PC-3 (cell line): ENCODE data around the gene NTN1.

Source experiments
- EZH2 ChIP-seq: fragments of 300-600 bp; sonication (generic); IDR thresholded peaks from one replicate; pipeline ENCODE4 v1.6.1; 2017; ENCODE audit warnings: antibody characterized with exemption, mild to moderate bottlenecking, low read length; ENCODE audit not compliant: unreplicated experiment
- EZH2phosphoT487 ChIP-seq: fragments of 300-600 bp; sonication (generic); IDR thresholded peaks from 2 replicates; pipeline ENCODE4 v1.6.1; 2018; ENCODE audit warnings: mild to moderate bottlenecking, antibody characterized with exemption, low read length, borderline replicate concordance
- TF ChIP-seq, protein P1 (sequence below): fragments of 300-600 bp; sonication (generic); conservative IDR thresholded peaks from 2 replicates; pipeline ENCODE4 v1.5.1; 2017; ENCODE audit warnings: antibody characterized with exemption, low read depth, mild to moderate bottlenecking, low read length

DNA sequence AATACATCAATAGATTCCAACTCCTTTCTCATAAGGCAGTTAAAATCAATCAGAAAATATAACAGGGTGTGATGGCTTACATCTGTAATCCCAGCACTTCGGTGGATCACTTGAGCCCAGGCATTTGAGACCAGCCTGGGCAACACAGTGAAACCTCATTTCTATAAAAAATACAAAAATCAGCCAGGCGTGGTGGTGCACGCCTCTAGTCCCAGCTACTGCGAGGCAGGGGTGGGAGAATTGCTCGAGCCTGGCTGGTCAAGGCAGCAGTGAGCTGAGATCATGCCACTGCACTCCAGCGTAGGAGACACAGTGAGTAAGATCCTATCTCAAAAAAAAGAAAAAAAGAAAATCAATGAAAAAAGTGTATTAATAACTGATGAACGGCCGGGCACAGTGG, 258.6 kb downstream of the NTN1 start:
- TF ChIP-seq, protein P1, sequence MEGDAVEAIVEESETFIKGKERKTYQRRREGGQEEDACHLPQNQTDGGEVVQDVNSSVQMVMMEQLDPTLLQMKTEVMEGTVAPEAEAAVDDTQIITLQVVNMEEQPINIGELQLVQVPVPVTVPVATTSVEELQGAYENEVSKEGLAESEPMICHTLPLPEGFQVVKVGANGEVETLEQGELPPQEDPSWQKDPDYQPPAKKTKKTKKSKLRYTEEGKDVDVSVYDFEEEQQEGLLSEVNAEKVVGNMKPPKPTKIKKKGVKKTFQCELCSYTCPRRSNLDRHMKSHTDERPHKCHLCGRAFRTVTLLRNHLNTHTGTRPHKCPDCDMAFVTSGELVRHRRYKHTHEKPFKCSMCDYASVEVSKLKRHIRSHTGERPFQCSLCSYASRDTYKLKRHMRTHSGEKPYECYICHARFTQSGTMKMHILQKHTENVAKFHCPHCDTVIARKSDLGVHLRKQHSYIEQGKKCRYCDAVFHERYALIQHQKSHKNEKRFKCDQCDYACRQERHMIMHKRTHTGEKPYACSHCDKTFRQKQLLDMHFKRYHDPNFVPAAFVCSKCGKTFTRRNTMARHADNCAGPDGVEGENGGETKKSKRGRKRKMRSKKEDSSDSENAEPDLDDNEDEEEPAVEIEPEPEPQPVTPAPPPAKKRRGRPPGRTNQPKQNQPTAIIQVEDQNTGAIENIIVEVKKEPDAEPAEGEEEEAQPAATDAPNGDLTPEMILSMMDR, result no peak
- TF ChIP-seq EZH2, result no peak
- TF ChIP-seq EZH2phosphoT487, result no peak
